ENCODE data around the gene NOL3. TPM values are rescaled to one million over a fixed set of nuclear protein-coding genes. Genes with fewer than 3 reads are reported as not detected.

Gene NOL3
- total RNA-seq, 1 donor from 2014 or later: 8.4 TPM

DNA sequence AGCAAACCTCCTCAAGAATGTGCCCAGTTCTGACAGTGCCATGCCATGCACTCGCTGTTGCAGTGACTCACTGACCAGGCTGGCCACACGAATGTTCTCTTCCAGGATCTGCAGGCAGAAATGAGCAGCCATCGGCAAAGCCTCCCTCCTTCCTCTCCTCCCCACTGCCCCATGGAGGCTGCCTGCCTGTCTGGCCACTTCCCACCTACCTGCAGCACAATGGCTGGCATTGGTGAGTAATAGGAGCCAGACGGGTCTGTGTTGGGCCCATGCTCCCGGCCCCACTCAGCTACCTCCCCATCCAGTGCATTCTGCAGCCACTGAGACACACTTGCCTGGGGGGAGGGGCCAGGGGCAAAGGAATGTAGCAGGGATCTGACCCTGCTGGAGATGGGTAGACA lies 16.2 kb downstream of the NOL3 start:
- no peaks in the 10 kb centered on the region for H3K9me3 Mint-ChIP-seq
- H3K4me3 Mint-ChIP-seq: no peak overlapping the region
- TF ChIP-seq CTCF (conservative IDR thresholded peaks at IDR 0.05): no peak
- H3K4me1 Mint-ChIP-seq (ENCODE audit: unreplicated experiment): peaks cover 7% of the 10 kb centered on the region
- no peak for DNase-seq (ENCODE audit: extremely low spot score, unreplicated experiment)
- peaks cover 12% of the 10 kb centered on the region for H3K27me3 Mint-ChIP-seq
- H3K27ac Mint-ChIP-seq: no peak overlapping the region
- no peaks in the 10 kb centered on the region for H3K36me3 Mint-ChIP-seq

DNA sequence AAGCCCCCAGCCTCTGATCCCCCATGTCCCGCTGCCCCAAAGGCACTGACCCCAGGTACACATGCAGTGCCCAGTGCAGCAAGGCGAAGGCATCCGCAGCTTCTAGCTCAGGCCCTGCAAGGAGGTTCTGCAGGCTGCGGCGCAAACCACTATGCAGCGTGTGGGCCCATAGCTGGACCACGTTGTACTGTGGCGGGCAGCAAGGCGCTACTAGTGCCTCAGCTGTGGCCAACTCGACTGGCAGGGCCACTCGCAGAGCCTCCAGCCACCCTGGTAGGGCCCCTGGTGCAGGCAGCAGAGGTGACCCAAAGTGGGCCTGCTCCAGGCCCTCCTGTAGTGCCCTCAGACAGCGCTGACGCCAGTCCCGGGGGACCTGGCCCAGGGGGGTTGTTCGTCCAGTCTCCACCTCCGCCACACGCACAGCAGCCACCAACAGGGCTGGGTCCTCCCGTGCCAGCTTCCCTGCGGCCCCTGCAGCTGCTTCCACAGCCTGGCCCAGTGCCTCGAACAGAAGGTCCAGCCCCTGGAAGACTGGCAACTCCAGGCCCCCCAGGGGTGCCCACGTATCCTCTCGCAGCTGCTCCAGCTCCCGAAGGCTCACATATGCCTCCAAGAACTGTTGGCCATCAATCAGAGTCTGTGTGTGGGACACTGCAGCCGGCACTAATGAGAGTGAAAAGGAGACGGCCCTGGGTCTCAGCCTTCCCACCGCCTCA lies 17.0 kb downstream of the NOL3 start:
- H3K4me1 Mint-ChIP-seq (ENCODE audit: unreplicated experiment): peaks cover 10% of the 10 kb centered on the region
- no peak overlapping the region for H3K27ac Mint-ChIP-seq
- no peak for TF ChIP-seq CTCF (conservative IDR thresholded peaks at IDR 0.05)
- no peak for DNase-seq (ENCODE audit: extremely low spot score, unreplicated experiment)
- H3K36me3 Mint-ChIP-seq: no peaks in the 10 kb centered on the region
- H3K4me3 Mint-ChIP-seq: no peak overlapping the region
- H3K9me3 Mint-ChIP-seq: no peaks in the 10 kb centered on the region
- peaks cover 12% of the 10 kb centered on the region for H3K27me3 Mint-ChIP-seq

DNA sequence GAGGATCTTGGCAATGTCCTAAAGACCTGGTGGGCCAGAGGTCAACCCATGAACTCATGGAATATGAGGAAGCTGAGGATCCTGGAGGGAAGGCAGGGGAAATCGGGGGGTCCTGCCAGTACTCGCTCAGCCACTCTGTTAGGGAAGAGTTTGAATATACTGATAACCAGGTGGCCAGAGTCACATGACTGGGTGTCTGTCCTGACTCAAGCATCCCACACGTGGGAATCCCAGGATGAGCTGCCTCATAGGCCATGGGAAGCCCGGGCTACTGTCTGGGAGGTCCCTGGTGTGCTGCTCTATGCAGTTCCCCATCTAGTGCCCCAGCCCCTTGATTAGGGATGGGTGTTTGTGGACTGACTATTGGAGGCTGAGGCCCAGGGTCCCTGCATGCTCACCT lies 18.0 kb downstream of the NOL3 start:
- Mint-ChIP-seq H3K36me3 (no peaks in the 10 kb centered on the region), H3K27ac (no peak overlapping the region), H3K27me3 (peaks cover 12% of the 10 kb centered on the region), H3K4me1 (ENCODE audit: unreplicated experiment) (peaks cover 16% of the 10 kb centered on the region), H3K9me3 (no peaks in the 10 kb centered on the region), H3K4me3 (no peak overlapping the region)
- DNase-seq (ENCODE audit: extremely low spot score, unreplicated experiment): no peak
- TF ChIP-seq CTCF (conservative IDR thresholded peaks at IDR 0.05): no peak

- H3K27me3 Mint-ChIP-seq: peaks cover 12% of the 10 kb centered on the region
- no peaks in the 10 kb centered on the region for H3K9me3 Mint-ChIP-seq
- no peak overlapping the region for H3K4me3 Mint-ChIP-seq
- TF ChIP-seq CTCF (conservative IDR thresholded peaks at IDR 0.05): no peak
- peaks cover 16% of the 10 kb centered on the region for H3K4me1 Mint-ChIP-seq (ENCODE audit: unreplicated experiment)
- H3K36me3 Mint-ChIP-seq: no peaks in the 10 kb centered on the region
- no peak overlapping the region for H3K27ac Mint-ChIP-seq
- DNase-seq (ENCODE audit: extremely low spot score, unreplicated experiment): no peak
Observed at GRCh38 chr16:67188798-67189197, 18.5 kb downstream of the NOL3 start.

- Mint-ChIP-seq H3K27me3 (peaks cover 11% of the 10 kb centered on the region), H3K4me3 (no peak within 1 kb of the TSS), H3K36me3 (no peaks in the 10 kb centered on the region), H3K27ac (peak within 1 kb of the TSS; percentile 31), H3K4me1 (ENCODE audit: unreplicated experiment) (peaks cover 15% of the 10 kb centered on the region), H3K9me3 (no peaks in the 10 kb centered on the region)
- no peak for TF ChIP-seq CTCF (conservative IDR thresholded peaks at IDR 0.05)
- DNase-seq (ENCODE audit: extremely low spot score, unreplicated experiment): no peak
Observed at GRCh38 chr16:67190041-67190440, 19.7 kb downstream of the NOL3 start, which contains the start of gene EXOC3L1. EXOC3L1 (minus strand) TSS chr16:67190136; CDS start chr16:67189676, 460 bp downstream.
